Right renal pelvis (tissue), 4 donors: ENCODE measurements around the gene TMEM63B. TPM values are rescaled to one million over a fixed set of nuclear protein-coding genes. Genes with fewer than 3 reads are reported as not detected.
"Not testable (repeated sequence)": the region's sequence is repeated elsewhere in the genome, so short reads cannot be mapped to it uniquely, and the experiment has no call there.

Experiments
- DNase-seq, 4 donors: peaks; one replicate each; pipeline ENCODE4 v3.0.0-alpha.2; 2013; ENCODE audit warnings: low read depth in 4 of 4, low spot score in 3 of 4, missing footprints in 1 of 4
- polyA plus RNA-seq, 4 donors: library from polyadenylated mRNA; unstranded; fragments of 120-200 nt; gene quantifications; one replicate each; pipeline ENCODE4 v1.2.1, GENCODE V29; 2013; ENCODE audit not compliant: insufficient read length in 4 of 4

TMEM63B gene
- polyA plus RNA-seq, 4 donors: 29.9 to 35.4 (median 33.4) TPM

DNA sequence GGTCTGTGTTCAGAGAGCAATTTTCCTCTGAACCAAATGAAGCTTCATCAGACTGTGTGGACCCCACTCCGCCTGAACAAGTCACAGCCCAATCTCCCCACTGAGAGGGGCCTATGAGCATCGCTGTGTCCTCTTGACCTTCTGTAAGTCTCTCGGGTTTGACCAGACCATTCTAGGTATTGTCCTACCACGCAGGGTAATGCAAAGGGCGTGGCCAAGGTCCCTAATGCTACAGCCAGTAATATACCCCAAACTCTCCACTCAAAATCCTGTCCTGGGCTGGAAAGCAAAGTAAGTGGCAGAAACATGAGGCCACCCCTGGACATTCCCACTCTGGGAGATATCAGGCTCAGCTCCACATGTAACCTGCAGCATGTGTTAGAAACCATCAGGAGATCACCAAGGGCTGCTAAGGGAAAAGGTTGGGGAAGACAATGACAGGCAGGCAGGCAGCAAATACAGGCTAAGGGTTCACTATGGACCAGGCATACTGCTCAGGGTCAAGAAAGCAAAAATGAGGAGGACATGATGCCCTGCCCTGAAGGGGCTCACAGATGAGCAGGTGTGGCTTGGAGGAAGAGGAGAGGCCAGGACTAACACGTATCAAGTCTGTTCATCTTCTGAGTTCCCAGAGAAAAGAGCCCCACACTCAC is 33.5 kb upstream of the TMEM63B start:
- no peak for DNase-seq

DNA sequence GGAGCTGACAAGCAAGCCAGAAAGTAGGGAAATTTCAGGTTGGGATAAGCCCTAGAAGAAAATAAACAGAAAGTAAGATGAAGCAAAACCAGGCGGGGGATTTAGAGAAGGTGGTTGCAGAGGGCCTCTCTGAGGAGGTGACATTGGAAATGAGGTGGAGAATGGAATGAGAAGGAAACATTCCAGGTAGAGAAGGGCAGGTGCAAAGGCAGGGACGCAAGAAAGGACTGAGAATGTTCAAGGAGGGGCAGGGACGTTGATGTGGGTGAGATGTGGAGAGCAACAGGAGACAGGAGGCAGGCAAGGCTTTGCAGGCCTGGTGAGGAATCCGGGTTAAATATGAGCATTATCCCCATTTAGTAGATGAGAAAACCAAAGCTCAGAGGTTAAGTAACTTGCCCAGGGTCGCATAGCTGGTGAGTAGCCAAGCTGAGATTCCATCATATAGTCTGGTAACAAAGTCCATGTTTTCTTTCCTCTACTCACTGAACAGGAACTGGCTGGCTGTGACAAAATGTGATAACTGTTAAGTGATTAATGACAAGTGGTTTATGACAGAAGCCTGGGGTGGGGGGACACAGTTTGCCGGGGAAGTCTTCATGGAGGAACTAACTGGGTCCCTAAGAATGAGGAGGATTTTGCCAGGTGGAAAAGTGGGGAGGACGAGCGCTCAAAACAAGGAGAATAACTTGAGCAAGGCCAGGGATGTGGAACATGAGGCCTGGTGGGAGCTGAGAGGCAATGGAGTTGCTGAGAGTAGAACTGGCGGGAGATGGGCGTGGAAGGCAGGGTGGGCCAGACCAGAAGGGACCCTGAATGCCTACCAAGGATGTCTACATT is 32.7 kb upstream of the TMEM63B start:
- no peak for DNase-seq

DNA sequence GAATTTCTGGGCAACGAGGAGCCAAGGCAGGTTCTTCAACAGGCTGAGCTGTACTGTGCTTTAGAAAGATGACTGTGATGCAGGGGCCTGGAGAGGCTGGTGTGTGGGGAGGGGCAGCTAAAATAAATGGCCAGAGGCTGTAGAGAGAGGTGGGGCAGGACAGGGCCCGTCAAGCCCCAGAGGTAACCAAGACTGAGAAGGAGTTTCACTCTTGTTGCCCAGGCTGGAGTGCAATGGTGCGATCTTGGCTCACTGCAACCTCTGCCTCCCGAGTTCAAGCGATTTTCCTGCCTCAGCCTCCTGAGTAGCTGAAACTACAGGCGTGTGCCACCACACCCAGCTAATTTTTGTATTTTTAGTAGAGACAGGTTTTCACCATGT is 32.1 kb upstream of the TMEM63B start:
- DNase-seq: not testable (repeated sequence)

GRCh38 chr6:44096612-44097011 is 30.7 kb upstream of the TMEM63B start:
- DNase-seq: peak in 2 of 4 donors; percentile 53 to 70

GRCh38 chr6:44097782-44098317 is 29.5 kb upstream of the TMEM63B start:
- no peak for DNase-seq

DNA sequence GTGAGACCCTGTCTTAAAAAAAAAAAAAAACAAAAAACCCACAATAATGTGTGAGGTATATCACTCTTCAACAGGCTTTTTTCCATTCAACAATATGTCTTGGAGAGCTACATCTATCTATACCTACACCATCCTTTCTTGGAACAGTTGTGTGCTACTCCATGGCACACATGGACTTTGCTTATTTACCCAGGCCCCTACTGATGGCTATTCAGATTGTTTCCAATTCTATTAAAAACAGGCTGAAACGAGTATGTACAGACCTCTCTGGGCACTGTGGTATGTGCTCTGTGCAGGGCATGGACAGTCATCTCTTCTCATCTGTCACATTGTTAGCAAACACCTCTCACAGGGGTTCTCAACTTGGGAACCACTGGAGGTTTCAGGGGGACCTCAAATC is 28.2 kb upstream of the TMEM63B start:
- DNase-seq: no peak

DNA sequence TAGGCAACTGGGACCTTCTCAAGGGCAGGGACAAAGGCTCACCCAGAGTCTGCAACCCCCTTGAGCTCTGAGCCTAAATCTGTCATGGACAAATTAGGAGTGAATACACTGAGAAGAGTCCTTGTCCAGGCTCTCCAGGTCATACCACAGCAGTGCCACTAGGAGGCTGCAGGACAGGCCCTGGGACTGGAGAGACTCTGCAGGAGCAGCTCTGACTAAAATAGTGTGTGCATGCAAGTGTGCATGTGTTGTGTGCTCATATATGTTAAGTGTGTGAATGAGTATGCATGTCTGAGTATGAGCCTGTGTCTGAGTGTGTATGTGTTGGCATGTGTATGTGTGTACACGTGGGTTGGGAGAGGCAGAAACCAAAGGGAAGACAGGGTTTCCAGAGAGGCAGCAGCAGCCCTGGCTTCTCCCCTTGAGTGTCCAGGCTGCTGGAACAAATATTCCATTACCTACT is 27.2 kb upstream of the TMEM63B start:
- no peak for DNase-seq

- no peak for DNase-seq
These were observed 25.5 kb upstream of the TMEM63B start for GRCh38 chr6:44101832-44102231.

DNA sequence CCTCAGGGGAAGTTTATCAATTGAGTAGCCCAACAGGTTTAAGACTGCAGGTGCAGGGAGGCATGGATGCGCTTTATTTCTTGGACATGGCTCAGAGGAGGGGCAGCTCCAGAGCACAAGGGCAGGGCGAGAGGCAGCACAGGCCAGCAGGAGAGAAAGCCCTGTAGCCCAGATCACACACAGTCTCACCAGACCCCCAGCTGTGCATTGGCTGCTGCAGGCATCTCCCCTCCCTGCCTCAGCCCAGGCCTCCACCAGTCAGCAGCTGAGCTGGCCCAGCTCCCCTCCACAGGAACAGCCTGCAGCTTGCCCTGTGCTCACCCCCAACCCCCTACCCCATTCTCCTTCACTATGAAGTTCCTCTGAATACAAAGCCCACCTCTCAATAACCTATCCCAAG is 24.8 kb upstream of the TMEM63B start:
- DNase-seq: no peak

DNA sequence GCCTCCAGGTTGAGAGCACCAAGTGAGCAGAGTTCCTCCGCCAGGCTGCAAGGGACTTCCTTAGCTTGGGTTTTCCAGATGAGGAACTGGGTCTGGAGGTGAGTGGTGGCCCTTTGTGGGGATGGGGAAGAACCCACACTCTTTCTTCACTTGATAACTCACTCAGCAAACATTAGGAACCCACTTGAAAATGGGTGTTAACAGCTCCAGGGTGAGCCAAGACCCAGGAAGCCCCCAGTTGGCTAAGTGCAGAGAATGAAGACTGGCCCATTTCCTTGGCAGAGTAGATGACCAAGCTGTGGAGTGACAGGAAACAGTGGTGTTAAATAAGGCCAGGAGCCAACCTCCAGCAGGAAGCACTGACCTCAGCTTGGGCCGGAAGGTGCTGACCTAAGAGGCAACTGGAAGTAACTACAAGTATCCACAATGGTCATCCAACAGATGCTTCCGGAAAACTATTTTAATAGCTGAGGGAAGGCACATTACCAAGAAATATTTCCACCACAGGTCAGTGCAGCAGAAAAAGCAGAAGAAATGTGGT is 22.8 kb upstream of the TMEM63B start:
- DNase-seq: no peak

GRCh38 chr6:44105146-44105545 is 22.2 kb upstream of the TMEM63B start:
- DNase-seq: no peak

DNA sequence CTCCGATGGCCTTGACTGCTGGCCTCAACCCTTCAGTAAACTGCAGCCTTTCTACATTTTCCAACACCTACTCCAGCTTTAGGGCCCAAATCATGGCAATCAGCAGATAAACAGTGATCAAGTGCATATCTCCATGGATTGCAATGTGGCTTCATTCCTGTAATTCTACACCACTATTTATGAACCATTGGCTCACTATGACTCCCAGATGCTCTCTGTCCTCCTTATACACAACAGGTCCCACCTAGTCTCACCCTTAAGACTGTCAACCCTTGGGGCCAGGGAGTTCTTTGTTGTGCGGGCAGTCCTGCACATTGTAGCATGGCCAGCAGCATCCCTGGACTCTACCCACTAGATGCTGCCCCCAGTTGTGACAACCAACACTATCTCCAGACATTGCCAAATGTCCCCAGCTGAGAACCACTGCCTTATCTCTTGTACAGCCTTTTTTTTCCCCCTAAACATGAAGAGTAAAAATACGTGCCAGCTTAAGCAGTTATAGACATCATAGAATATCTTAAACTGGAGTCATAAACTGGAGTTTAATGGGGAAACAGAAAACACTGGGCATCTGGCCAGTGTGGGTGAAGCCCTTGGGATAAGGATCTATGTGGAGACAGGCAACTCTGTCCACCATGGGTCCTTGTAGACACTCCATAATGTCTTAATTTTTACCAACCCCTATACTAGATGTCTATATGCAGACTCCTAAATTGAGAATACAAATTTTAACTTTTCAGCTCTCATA is 21.2 kb upstream of the TMEM63B start:
- DNase-seq: no peak

GRCh38 chr6:44107017-44107416 is 20.3 kb upstream of the TMEM63B start:
- DNase-seq: no peak

GRCh38 chr6:44108471-44108870 is 18.9 kb upstream of the TMEM63B start:
- no peak for DNase-seq

DNA sequence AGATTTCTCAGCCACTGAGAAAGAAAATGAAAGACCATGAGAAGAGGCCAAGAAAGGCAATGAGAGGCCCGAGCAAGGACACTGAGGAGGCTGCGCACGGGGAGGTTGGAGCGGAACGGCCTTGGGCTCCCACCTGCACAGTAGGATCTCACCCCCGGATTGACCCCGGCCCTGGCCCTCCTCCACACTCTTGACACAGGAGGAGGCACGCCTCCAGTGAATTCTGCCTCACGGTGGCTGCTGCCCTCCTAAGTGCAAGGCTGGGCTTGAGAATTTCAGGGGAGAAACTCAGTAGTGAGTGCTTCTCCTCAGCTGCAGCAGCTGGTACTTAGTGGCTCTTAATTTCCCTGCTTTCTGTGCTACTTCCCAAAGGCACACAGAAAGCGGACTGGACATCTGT is 18.1 kb upstream of the TMEM63B start:
- DNase-seq: no peak

DNA sequence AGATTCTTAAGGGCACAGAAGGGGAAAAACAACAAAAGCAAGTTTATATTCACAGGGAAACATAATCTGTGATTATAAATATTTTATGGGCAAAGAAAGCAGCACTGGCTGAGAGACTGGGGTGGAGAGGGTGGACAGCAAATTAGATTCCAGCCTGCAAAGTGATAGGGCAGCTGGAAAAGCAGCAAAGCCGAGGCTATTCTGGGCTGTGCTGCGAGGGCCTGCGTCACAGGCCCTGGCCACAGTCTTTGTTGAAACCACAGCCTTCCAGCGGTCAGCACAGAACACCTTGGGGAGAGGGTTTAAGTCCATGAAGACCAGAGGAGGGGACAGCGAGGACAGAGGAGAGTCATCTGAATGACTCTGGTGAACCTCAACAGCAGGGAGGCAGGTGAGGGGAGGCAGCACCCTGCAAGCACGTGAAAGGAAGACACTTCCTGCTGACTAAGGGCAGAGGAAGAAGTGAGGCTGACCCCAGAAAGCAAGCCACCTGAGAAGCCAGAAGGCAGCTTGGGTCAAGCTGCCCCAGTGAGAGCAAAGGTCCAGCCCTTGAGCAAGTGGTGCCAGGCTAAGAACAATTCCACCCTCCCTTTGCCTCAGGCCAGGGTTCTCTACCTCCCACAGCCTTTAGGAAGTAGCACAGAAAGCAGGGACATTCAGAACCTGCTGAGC is 17.2 kb upstream of the TMEM63B start:
- no peak for DNase-seq

GRCh38 chr6:44110966-44111365 is 16.4 kb upstream of the TMEM63B start:
- no peak for DNase-seq

GRCh38 chr6:44111434-44112417 is 15.6 kb upstream of the TMEM63B start:
- no peak for DNase-seq

DNA sequence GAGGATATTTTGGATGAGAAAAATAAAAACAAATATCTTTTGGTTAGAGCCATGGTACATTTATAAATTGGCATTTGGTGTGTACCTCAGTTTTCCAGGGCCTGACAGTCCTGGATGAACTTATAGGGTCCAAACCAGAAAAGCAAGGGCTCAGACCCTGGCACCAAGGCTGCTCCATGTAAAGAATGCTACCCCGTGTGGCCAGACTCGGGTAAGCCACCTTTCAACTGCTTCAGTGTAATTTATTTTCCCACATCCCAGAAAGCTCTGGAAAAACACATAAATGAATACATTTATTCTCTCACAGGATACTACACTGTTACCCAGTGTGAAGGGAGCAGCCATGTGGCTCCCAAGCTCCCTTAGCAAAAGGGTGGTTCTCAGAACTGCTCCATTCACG is 13.9 kb upstream of the TMEM63B start:
- no peak for DNase-seq
